Endothelial cell (in vitro differentiated cells): ENCODE results near the gene KIF26A. TPM values are rescaled to one million over a fixed set of nuclear protein-coding genes. Genes with fewer than 3 reads are reported as not detected.
"Not testable (repeated sequence)": the region's sequence is repeated elsewhere in the genome, so short reads cannot be mapped to it uniquely, and the experiment has no call there.

Source experiments
- DNase-seq: peaks from one replicate; pipeline ENCODE4 v3.0.0; 2021; ENCODE audit warnings: low spot score
- H3K27ac Mint-ChIP-seq: one replicate; pipeline ENCODE4 v1.8.0; 2021; ENCODE audit warnings: mixed read lengths, inconsistent platforms; ENCODE audit not compliant: unreplicated experiment
- H3K27me3 Mint-ChIP-seq: one replicate; pipeline ENCODE4 v1.8.0; 2021; ENCODE audit warnings: mild to moderate bottlenecking, moderate library complexity, mixed read lengths, inconsistent platforms; ENCODE audit not compliant: unreplicated experiment
- H3K36me3 Mint-ChIP-seq: one replicate; pipeline ENCODE4 v1.8.0; 2021; ENCODE audit warnings: mild to moderate bottlenecking, low read depth, mixed read lengths, inconsistent platforms; ENCODE audit not compliant: unreplicated experiment
- H3K4me1 Mint-ChIP-seq: one replicate; pipeline ENCODE4 v1.8.0; 2021; ENCODE audit warnings: mild to moderate bottlenecking, mixed read lengths, inconsistent platforms; ENCODE audit not compliant: unreplicated experiment
- H3K4me3 Mint-ChIP-seq: one replicate; pipeline ENCODE4 v1.8.0; 2021; ENCODE audit warnings: mild to moderate bottlenecking, mixed read lengths, inconsistent platforms; ENCODE audit not compliant: unreplicated experiment
- H3K9me3 Mint-ChIP-seq: one replicate; pipeline ENCODE4 v1.8.0; 2021; ENCODE audit warnings: mixed read lengths, inconsistent platforms; ENCODE audit not compliant: unreplicated experiment
- CTCF ChIP-seq: fragments of 200-600 bp; sonication (generic); IDR thresholded peaks from one replicate; pipeline ENCODE4 v1.5.0; 2021; ENCODE audit warnings: antibody characterized with exemption; ENCODE audit not compliant: unreplicated experiment
- total RNA-seq: library from RNA; stranded (reverse); fragmentation: NEBNext Ultra II Directional; extraction: Animal tissue kit (Norgen Biotek cat#: 25700); gene quantifications from one replicate; pipeline ENCODE4 v1.2.1, GENCODE V29; 2021; ENCODE audit not compliant: unreplicated experiment

The KIF26A gene
- total RNA-seq, 1 donor from 2014 or later: 96.9 TPM

- no peak for TF ChIP-seq CTCF
- Mint-ChIP-seq H3K36me3 (no peaks in the 10 kb centered on the region), H3K4me3 (no peak overlapping the region), H3K4me1 (peaks cover 12% of the 10 kb centered on the region), H3K27ac (no peak overlapping the region), H3K27me3 (peaks cover 7% of the 10 kb centered on the region), H3K9me3 (no peaks in the 10 kb centered on the region)
- DNase-seq: peak; percentile 25
Observed at GRCh38 chr14:104223101-104224041, 85.0 kb downstream of the KIF26A start.

- Mint-ChIP-seq H3K27ac (no peak overlapping the region), H3K9me3 (no peaks in the 10 kb centered on the region), H3K36me3 (no peaks in the 10 kb centered on the region), H3K27me3 (peaks cover 7% of the 10 kb centered on the region), H3K4me1 (peaks cover 12% of the 10 kb centered on the region), H3K4me3 (no peak overlapping the region)
- TF ChIP-seq CTCF: no peak
- no peak for DNase-seq
Observed at GRCh38 chr14:104224131-104224505, 85.7 kb downstream of the KIF26A start.

GRCh38 chr14:104224506-104225277 is 86.3 kb downstream of the KIF26A start:
- peak; percentile 67 for TF ChIP-seq CTCF
- DNase-seq: peak; percentile 51
- Mint-ChIP-seq H3K27me3 (peaks cover 9% of the 10 kb centered on the region), H3K36me3 (no peaks in the 10 kb centered on the region), H3K27ac (no peak overlapping the region), H3K4me3 (no peak overlapping the region), H3K9me3 (no peaks in the 10 kb centered on the region), H3K4me1 (peaks cover 12% of the 10 kb centered on the region)

GRCh38 chr14:104225278-104226190 is 87.1 kb downstream of the KIF26A start:
- Mint-ChIP-seq H3K4me1 (peaks cover 12% of the 10 kb centered on the region), H3K27me3 (peaks cover 12% of the 10 kb centered on the region)
- not testable (repeated sequence) for H3K9me3 Mint-ChIP-seq, H3K36me3 Mint-ChIP-seq, H3K27ac Mint-ChIP-seq, DNase-seq, H3K4me3 Mint-ChIP-seq
